BE2C (cell line): ENCODE data around the gene APLP1.

ENCODE experiments used
- DNase-seq: peaks from one replicate; pipeline ENCODE4 v3.0.0-alpha.2; 2020
- H3K27me3 ChIP-seq: fragments of 250-450 bp; sonication (Bioruptor Pico); 2 replicates; pipeline ENCODE4 v1.5.1; 2020; ENCODE audit warnings: mild to moderate bottlenecking
- H3K36me3 ChIP-seq: fragments of 250-450 bp; sonication (Bioruptor Pico); 2 replicates; pipeline ENCODE4 v1.5.1; 2020; ENCODE audit warnings: mild to moderate bottlenecking
- H3K4me1 ChIP-seq: fragments of 250-450 bp; sonication (Bioruptor Pico); 2 replicates; pipeline ENCODE4 v1.5.1; 2020
- H3K4me3 ChIP-seq: 2 replicates; pipeline ENCODE4 v1.5.1; 2011; ENCODE audit warnings: low read depth, low read length
- H3K9me3 ChIP-seq: fragments of 250-450 bp; sonication (Bioruptor Pico); 2 replicates; pipeline ENCODE4 v1.5.1; 2020
- CTCF ChIP-seq: IDR thresholded peaks from 2 replicates; pipeline ENCODE4 v1.5.1; 2012; ENCODE audit warnings: mild to moderate bottlenecking, low read depth, low read length

APLP1 gene

GRCh38 chr19:35851213-35852028 is 17.0 kb upstream of the APLP1 start:
- peak; percentile 60 for TF ChIP-seq CTCF
- Histone ChIP-seq H3K9me3 (no peaks in the 10 kb centered on the region), H3K27me3 (peaks cover 4% of the 10 kb centered on the region), H3K4me1 (no peaks in the 10 kb centered on the region), H3K36me3 (no peaks in the 10 kb centered on the region), H3K4me3 (no peak overlapping the region)
- peak; percentile 64 for DNase-seq

- no peaks in the 10 kb centered on the region for H3K27me3 ChIP-seq
- no peak within 1 kb of the TSS for H3K4me3 ChIP-seq
Measured at GRCh38 chr19:35852029-35852780, 16.2 kb upstream of the APLP1 start, which contains the start of gene NPHS1. Gene NPHS1 (minus strand): TSS chr19:35852504. CDS start chr19:35851837, 667 bp downstream.

GRCh38 chr19:35853038-35853756 is 15.2 kb upstream of the APLP1 start:
- H3K36me3 ChIP-seq, result no peaks in the 10 kb centered on the region
- H3K4me1 ChIP-seq, result no peaks in the 10 kb centered on the region
- no peak overlapping the region for H3K4me3 ChIP-seq
- no peaks in the 10 kb centered on the region for H3K9me3 ChIP-seq
- TF ChIP-seq CTCF, result no peak
- H3K27me3 ChIP-seq, result no peaks in the 10 kb centered on the region
- DNase-seq, result no peak

More at GRCh38 chr19:35852029-35852780, 16.2 kb upstream of the APLP1 start, which contains the start of gene NPHS1:
- H3K4me1 ChIP-seq, result no peaks in the 10 kb centered on the region
- TF ChIP-seq CTCF, result no peak
- H3K9me3 ChIP-seq, result no peaks in the 10 kb centered on the region
- H3K36me3 ChIP-seq, result no peaks in the 10 kb centered on the region
- no peak for DNase-seq

GRCh38 chr19:35856546-35857149 is 11.7 kb upstream of the APLP1 start, which contains the start of gene KIRREL2:
Gene KIRREL2 (plus strand): TSS chr19:35856911. CDS start chr19:35857120, 209 bp downstream.
- Histone ChIP-seq H3K4me3 (peak within 1 kb of the TSS; percentile 75), H3K27me3 (no peaks in the 10 kb centered on the region), H3K4me1 (no peaks in the 10 kb centered on the region), H3K9me3 (no peaks in the 10 kb centered on the region), H3K36me3 (no peaks in the 10 kb centered on the region)
- peak; percentile 49 for DNase-seq
- TF ChIP-seq CTCF, result no peak

GRCh38 chr19:35858311-35858710 is 10.1 kb upstream of the APLP1 start:
- no peaks in the 10 kb centered on the region for H3K4me1 ChIP-seq
- H3K9me3 ChIP-seq, result no peaks in the 10 kb centered on the region
- DNase-seq, result no peak
- no peak overlapping the region for H3K4me3 ChIP-seq
- no peaks in the 10 kb centered on the region for H3K27me3 ChIP-seq
- no peak for TF ChIP-seq CTCF
- H3K36me3 ChIP-seq, result no peaks in the 10 kb centered on the region
